Measurements from ENCODE around the gene DYNC2LI1. TPM values are rescaled to one million over a fixed set of nuclear protein-coding genes. Genes with fewer than 3 reads are reported as not detected.

The DYNC2LI1 gene
- total RNA-seq, 3 donors from 2014 or later, result 15.3 to 19.0 (median 18.1) TPM

DNA sequence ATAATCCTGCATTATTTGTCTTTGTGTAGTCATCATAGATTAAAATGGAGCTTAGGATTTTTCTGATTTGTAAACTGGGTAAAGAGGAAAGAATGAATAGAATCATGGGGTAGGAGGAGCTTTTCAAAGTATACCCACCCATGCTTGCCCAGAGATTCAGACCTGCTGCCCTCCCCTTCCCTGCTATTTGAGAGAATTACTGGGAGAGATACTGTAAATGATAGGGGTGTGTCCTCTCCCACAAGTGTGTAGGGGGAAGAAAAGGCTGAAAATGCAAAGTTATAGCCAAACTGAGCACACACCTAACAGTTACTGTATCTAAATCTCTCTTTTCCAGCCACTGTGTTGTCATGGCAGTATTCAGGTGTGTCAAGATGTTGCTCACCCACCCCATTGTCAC, 21.5 kb upstream of the DYNC2LI1 start:
- intact Hi-C loops (cut with DNase I, micrococcal nuclease), result no loop called here
- TF ChIP-seq, protein P1, sequence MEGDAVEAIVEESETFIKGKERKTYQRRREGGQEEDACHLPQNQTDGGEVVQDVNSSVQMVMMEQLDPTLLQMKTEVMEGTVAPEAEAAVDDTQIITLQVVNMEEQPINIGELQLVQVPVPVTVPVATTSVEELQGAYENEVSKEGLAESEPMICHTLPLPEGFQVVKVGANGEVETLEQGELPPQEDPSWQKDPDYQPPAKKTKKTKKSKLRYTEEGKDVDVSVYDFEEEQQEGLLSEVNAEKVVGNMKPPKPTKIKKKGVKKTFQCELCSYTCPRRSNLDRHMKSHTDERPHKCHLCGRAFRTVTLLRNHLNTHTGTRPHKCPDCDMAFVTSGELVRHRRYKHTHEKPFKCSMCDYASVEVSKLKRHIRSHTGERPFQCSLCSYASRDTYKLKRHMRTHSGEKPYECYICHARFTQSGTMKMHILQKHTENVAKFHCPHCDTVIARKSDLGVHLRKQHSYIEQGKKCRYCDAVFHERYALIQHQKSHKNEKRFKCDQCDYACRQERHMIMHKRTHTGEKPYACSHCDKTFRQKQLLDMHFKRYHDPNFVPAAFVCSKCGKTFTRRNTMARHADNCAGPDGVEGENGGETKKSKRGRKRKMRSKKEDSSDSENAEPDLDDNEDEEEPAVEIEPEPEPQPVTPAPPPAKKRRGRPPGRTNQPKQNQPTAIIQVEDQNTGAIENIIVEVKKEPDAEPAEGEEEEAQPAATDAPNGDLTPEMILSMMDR (IDR thresholded peaks at IDR 0.05), result no peak
- ATAC-seq (no peak), DNase-seq (no peak)
- Histone ChIP-seq H3K9me3 (no peaks in the 10 kb centered on the region), H3K4me3 (no peak overlapping the region), H3K36me3 (ENCODE audit: low read depth) (no peaks in the 10 kb centered on the region), H3K4me1 (ENCODE audit: low read depth) (no peaks in the 10 kb centered on the region)

- TF ChIP-seq, protein P1 (IDR thresholded peaks at IDR 0.05), result no peak
- no peak for DNase-seq
- ATAC-seq, result no peak
- intact Hi-C loops (cut with DNase I, micrococcal nuclease), result no loop called here
- no peaks in the 10 kb centered on the region for H3K9me3 ChIP-seq
- H3K36me3 ChIP-seq (ENCODE audit: low read depth), result no peaks in the 10 kb centered on the region
- H3K4me1 ChIP-seq (ENCODE audit: low read depth), result no peaks in the 10 kb centered on the region
- H3K4me3 ChIP-seq, result no peak overlapping the region
Observed at GRCh38 chr2:43754180-43754579, 19.7 kb upstream of the DYNC2LI1 start.

- H3K4me1 ChIP-seq (ENCODE audit: low read depth), result no peaks in the 10 kb centered on the region
- H3K9me3 ChIP-seq, result no peaks in the 10 kb centered on the region
- no peak overlapping the region for H3K4me3 ChIP-seq
- TF ChIP-seq, protein P1 (IDR thresholded peaks at IDR 0.05), result no peak
- ATAC-seq (no peak), DNase-seq (no peak)
- no peaks in the 10 kb centered on the region for H3K36me3 ChIP-seq (ENCODE audit: low read depth)
- intact Hi-C loops (cut with DNase I, micrococcal nuclease), result no loop called here
Observed at GRCh38 chr2:43758739-43759138, 15.1 kb upstream of the DYNC2LI1 start.

- TF ChIP-seq, protein P1 (IDR thresholded peaks at IDR 0.05), result no peak
- Histone ChIP-seq H3K36me3 (ENCODE audit: low read depth) (no peaks in the 10 kb centered on the region), H3K4me1 (ENCODE audit: low read depth) (no peaks in the 10 kb centered on the region), H3K4me3 (no peak overlapping the region), H3K9me3 (no peaks in the 10 kb centered on the region)
- ATAC-seq (peak; percentile 61), DNase-seq (no peak)
- intact Hi-C loops (cut with DNase I, micrococcal nuclease), result no loop called here
Observed at GRCh38 chr2:43759195-43759594, 14.6 kb upstream of the DYNC2LI1 start.

DNA sequence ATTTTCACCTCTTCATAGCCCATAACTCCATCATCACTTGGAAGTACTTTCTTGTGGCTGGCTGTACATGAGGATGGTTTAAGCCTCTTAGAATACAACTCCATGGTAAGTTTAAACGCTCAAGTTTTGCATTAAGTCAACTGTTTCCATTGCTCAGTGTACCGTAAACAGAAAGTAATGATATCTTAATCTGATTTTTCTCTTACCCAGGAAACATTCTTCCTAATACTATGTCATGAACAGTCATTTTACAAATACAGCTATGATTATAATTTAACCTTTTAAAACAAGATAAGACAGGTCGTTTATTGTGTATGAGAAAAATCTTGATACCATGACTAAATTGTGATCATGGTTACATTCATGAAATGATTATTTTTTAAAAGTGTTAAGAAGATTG, 11.6 kb upstream of the DYNC2LI1 start:
- no peaks in the 10 kb centered on the region for H3K4me1 ChIP-seq (ENCODE audit: low read depth)
- no peaks in the 10 kb centered on the region for H3K9me3 ChIP-seq
- H3K4me3 ChIP-seq, result no peak overlapping the region
- ATAC-seq (no peak), DNase-seq (no peak)
- H3K36me3 ChIP-seq (ENCODE audit: low read depth), result no peaks in the 10 kb centered on the region
- TF ChIP-seq, protein P1 (IDR thresholded peaks at IDR 0.05), result no peak
- intact Hi-C loops (cut with DNase I, micrococcal nuclease), result no loop called here

DNA sequence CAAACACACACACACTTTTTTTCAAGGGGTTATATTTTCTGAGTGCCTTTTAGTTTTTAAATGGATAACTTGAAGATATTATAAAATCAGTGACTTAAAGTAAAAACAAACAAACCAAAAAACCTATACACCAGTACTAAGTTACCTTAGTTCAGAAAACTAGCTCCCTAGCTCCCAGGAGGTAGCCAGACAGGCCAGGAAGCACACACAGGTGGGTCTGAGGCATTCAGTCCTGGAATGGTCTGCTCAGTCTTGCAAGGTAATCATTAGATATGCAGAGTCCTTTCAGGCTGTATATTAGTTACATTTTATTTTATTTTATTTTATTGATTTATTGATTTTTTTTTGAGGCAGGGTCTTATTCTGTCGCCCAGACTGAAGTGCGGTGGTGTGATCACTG, 10.7 kb upstream of the DYNC2LI1 start:
- H3K4me1 ChIP-seq (ENCODE audit: low read depth), result no peaks in the 10 kb centered on the region
- H3K36me3 ChIP-seq (ENCODE audit: low read depth), result no peaks in the 10 kb centered on the region
- no peaks in the 10 kb centered on the region for H3K9me3 ChIP-seq
- DNase-seq, result no peak
- H3K4me3 ChIP-seq, result no peak overlapping the region
- ATAC-seq, result no peak
- TF ChIP-seq, protein P1 (IDR thresholded peaks at IDR 0.05), result no peak
- intact Hi-C loops (cut with DNase I, micrococcal nuclease), result no loop called here
